T-helper 22 cell (primary cell): ENCODE data around the gene SH3PXD2B.
"Not testable (repeated sequence)": the region's sequence is repeated elsewhere in the genome, so short reads cannot be mapped to it uniquely, and the experiment has no call there.

Experiments used
- DNase-seq: peaks from one replicate; pipeline ENCODE4 v3.0.0-alpha.2; 2020; ENCODE audit warnings: low read depth

SH3PXD2B gene

DNA sequence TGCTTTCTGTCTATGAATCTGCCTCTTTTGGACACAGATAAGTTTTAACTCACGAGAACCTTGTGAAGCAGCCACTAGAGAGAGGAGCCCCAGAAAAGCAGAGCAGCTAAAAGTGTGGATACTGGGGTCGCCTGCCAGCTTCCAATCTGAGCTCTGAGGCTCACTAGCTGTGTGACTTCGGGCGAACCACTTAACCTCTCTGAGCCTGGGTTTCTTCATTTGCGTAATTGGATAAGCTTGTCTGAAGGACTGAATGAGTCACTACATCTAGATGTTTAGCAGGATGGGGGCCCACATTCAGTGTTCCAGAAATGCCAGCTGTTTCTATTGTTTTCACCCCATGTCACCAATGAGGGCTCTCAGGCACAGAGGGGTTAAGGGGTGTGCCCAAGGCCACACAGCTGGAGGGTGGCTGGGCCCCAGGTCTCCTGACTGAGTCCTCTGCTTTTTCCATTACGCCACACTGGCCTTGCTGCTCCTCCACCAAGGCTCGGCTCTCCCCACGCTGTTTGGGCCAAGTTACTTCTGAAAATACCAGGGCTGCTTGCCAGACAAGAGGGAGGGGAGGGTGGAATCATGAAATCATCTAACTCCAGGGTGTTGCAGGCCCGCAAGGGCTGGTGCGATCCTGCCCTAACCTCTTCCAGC, 36.2 kb downstream of the SH3PXD2B start:
- DNase-seq = no peak

DNA sequence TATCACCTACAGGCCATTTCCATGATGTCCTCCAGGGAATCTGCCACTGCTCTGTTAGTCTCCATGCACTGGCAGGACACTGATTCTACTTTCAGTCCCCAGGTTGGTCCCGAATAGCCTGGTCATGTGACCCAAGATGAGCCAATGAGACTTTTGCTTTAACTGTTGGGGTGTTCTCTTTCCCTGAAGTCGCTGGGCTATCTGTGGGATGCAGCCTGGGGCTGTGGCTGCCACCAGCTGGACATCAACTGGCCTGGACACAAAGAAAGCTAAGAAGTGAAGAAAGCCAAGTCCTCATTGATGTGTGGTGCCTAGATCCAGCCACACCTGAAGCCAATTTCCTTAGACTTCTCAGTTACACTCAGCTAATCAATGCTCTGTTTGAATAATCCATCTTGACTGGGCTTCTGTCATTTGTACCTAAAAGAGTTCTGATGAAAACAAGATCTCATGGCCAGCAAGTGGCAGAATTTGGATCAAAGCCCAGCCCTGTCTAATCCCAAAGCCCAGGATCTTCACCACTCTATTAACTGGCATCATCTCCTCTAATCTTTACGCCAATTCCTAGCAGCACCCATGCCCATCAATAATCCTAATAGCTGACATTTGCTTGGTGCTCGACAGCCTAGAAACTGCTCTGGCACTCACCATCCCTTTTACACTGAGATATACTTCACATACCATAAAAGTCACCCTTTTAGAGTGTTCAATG, 37.0 kb downstream of the SH3PXD2B start:
- DNase-seq = no peak

DNA sequence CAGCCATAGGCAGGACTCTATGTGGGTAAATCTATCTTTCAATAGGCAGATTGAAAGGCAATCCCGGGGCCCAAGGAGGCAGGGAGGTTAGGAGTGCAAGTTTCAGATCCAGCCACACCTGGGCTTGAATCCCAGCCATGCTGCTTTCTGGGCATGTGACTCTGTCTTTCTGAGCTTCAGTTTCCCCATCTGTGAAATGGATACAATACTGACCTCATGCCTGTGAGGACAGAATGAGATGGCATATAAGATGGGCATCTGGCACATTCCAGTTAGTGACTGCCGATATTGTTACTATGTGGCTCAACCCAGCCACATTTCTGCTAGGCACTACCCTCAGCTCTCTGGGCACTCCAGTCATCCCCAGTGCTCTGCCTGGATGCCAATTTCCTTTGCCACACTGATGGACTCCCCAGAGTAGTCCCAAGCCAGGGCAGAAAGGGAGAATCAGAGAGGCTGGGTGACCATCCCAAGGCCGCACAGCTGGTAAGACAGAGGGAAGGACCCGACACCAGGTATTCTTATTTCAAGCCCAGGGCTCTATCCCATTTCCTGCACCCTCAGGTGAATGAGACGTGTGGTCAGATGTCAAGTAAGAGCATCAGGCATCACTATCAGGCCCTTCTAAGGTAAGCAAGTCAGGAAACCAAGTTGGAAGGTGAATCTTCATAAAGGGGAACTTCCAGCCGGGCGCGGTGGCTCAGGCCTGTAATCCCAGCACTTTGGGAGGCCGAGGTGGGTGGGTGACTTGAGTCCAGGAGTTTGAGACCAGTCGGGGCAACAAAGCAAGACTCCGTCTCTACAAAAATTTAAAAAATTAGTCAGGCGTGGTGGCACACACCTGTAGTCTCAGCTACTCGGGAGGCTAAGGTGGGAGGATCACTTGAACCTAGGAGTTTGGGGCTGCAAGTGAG, 38.7 kb downstream of the SH3PXD2B start:
- no peak for DNase-seq

DNA sequence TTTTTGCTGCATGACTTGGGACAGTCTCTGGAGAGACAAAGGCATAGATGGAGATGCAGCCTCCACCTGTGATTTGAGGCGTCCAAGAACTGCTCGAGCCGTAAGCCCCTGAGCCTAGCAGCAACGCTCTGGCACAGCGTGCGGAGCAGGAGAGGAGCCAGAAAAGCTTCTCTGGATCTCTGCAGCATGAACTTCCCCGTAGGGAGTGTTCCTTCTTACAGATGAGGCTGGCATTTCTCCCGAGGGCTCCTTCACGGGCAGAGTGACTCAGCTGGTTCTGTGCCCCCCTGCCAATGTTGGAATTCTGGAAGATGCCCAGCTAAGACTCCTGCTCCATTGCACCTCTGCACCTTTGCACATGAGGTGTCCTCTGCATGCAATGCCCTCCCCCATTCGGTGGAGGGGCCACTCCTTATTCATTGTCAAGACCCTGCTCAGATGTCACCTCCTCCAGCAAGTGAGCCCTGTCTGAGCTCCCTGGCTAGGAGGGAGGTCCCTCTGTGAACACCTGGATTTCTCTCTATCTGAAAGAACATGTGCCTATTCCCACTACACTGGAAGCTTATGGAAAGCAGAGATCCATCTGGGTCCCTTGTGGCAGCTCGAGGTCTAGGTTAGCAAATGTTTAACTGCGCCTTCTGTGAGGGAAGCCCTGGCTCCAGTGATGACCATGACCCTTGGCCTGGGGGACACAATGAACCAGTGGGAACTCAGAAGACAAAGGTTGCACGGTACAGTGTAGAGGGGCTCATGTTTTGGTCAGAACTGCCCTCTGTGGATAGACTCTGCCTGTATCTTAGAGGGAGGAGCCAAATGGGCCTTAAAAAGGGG, 39.6 kb downstream of the SH3PXD2B start:
- DNase-seq = no peak

DNA sequence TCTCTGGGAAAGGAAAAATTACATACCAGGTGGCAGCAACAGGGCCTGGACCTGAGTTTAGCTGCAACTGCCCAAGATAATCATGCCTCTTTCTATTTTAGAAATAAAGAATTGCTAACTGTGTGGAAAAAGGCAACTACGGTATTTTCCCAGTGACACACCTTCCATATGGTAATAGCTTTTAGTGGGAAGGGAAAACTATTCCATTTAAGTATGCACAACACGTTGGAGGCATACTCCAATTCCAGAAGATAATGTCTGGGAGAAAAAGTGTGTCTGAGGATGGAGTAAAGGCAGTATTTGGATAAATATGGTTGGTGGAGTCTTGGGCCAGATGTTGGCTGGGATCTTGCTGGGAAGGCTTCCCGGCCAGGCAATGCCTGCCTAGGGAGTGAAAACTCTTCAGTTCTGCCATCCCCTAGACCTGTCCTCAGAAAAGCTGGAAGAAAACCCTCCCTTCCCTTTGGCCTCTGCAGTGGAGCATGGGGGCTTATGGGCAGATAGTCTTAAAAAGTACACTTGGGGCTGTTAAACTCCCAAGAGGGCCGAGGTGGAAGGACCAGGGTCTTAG, 40.6 kb downstream of the SH3PXD2B start:
- DNase-seq = no peak

DNA sequence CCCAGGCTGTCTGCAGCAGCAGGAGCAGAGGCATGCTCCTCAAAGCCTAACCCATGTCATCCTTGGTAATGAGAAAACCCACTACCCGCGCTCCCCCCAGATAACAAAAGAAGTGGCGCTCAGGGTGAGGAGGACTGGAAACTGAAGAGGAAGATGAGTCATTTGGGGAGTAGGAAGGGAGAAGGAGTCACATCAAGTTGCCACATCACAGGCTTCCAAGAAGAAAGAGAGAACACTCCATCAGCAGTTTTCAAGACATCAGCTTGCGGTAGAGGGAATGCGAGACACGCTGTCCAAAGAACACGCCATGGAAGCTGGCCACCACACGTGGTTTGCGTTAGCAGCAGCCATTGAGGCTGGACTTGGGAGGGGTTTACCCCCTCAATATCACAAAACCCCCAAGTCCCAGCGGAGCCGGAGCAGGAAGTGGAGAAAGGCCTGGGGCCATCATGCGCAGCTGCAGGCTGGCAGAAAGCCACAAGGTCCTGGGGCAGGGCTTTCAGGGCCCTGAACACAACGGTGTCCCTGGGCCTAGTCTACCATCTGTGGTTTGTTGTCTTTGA, 41.5 kb downstream of the SH3PXD2B start:
- no peak for DNase-seq

DNA sequence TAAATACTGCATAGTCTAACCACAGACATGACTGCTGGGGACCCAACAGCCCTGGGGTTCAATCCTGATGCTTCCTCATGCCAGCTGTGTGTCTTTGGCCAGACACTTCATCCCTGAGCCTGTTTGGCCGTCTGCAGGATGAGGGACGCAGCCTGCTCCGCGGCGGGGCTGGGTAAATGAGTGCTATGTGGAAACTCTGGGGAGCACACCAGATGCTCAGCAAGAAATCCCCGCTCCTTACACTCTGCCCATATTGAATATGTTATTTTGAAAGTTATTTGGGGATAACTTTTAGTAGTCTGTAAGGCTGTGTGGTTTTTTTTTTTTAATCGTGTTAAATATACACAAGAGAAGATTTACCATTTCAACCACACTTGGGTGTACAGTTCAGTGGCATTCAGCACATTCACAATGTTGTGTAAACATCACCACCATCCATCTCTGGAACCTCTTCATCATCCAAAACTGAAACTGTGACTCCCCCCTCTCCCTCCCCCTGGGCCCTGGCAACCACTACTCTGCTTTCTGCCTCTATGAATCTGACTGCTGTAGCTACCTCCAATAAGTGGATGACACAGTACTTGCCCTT, 42.7 kb downstream of the SH3PXD2B start:
- DNase-seq = no peak

DNA sequence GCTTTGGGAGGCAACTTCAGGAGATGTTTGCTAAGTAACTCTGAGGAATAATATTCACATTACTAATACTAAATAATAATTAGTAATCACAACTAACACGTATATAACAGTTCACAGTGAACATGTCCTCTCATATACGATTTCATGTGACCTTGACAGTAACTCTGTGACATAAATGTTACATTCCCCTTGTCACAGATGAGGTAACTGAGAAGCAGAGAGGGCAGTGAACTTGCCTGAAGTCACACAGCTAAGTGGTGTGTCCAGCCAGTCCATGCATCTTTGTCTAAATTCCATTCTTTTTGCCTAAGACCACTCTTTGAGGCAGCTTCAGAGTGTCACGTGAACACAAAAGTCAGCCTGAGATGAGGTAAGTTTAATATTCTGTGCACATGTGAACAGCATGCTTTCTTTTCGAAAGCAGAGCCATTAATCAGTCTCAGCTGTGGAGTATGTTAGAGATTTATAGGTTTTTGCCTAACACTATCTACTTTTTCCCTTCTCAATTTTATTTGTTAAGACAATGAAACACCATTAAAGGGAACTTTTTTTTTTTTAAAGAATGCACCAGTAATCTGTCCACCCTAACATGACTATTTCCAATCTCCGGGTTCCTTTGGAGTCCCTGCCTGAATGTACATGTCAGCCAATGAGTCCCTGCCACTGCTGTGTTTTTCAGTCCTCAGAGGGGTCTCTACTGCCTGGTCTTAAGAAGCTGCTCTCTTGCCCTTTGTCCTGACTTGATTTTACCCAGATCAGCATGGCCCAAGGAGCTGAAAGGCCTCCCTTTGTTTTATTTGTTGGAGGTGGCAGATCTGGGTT, 43.5 kb downstream of the SH3PXD2B start:
- DNase-seq = no peak

DNA sequence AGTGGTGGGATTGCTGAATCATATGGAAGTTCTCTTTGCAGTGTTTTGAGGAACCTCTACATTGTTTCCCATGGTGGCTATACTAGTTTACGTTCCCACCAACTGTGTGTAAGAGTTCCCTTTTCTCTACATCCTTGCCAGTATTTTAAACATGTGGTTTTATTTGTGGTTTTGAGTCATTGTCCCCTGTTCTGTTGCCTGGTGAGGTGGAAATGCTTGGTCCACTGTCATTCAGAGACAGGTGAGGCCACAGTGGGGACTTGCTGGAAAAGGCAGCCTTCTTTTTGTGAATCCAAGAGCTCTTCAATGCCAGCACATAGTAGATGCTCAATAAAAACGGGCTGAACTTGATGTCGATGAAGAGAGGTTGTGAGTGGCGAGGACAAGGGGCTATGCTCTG, 44.2 kb downstream of the SH3PXD2B start:
- no peak for DNase-seq

DNA sequence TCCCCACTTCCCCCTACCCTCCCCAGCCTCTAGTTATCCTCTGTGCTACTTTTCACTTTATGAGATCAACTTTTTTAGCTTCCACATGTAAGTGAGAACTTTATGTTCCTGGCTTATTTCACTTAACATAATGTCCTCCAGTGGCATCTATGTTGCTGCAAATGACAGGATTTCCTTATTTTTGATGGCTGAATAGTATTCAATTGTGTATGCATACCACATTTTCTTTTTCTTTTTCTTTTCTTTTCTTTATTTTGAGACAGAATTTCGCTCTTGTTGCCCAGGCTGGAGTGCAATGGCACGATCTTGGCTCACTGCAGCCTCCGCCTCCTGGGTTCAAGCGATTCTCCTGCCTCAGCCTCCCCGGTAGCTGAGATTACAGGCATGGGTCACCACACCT, 44.8 kb downstream of the SH3PXD2B start:
- not testable (repeated sequence) for DNase-seq

DNA sequence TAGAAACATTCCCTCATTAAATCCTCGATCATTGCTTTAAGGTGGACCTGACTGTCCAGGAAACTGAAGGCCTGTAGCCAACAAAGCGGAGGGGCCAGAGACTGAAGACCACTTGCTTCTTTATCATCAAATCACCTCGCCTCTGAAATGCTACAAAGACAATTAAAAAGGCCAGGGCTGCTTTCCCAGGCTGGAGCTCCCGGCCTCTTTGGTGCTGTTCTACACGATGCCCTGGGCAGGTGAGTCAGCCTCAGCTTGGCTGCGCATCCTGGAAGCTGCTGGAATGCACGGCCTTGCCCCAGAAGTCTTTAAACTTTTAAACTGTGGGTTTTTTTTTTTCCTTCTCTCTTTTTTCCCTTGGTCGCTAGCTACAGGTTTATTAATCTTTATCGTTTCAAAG, 46.5 kb downstream of the SH3PXD2B start:
- no peak for DNase-seq

DNA sequence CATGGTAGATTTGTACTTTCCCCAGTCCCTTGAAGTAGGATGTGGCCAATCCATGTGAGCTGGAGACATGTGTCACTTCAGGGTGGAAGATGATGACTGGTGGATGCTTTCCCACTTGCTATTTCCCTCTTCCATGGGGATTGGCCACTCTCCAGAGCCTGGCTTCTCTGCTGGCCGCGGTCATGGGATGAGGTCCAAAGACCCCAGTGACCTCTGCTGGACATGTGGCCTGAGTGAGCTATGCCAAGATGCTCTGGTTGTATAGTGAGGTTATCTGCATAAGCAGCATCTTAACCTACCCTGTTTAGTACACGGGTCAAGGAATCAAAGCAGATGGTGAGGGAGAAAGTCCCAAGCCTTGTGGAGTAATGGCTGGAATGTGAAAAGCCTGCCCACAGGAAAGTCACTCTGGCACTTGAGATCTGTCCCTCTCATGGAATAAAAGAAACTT, 47.1 kb downstream of the SH3PXD2B start:
- no peak for DNase-seq

DNA sequence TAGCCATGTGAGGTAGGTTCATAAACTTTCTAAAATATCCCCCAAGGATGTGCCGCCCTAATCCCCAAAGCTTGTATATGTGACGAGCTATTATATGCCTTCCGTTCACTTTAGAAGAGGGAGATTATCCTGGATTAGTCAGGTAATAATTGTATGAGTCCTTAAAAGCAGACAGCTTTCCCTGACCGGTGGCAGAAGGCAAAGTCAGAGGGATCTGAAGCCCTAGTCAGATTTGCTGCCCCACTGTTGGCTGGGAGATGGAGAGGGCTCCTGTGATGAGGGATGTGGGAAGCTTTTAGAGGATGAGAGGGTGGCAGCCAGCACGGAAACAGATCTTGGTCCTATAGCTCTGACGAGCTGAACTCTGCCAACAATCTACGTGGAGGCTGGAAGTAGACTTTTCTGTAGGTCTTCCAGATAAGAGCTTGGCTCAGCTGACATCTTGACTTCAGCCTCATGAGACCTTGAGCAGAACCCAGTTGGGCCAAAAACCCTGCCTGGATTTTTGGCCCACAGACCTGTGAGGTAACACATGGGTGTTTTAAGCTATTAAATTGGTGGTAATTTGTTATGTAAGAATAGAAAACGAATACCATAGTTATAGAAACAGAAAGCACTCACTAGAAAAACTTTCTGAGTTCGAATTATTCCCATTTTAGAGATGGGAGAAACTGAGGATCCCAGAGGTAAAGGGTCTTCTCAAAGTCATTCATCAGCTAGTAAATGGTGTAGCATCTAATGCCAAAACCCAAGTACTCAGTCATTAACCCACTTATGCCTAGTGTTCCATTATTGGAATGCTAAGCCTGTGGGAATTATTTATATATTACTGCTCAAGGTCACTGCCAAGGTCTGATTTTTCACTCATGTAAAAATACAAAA, 48.9 kb downstream of the SH3PXD2B start:
- DNase-seq = no peak

DNA sequence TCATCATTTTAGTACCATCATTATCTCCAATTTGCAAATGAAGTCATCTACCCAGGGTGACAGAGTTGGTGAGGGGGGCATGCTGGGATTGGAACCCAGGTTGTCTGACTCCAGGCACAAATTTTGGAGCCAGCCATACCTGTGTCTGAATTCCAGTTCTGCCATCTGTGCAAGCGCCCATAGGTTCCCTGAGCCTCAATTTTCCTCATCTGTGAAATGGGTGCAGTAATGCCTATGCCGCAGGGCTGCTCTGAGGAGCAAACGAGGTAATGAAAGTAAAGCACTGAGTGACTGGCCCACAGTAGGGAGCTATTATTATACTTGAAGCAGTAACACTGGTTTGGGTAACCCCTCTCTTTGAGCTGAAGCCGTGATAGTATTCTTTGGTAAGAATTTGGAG, 49.6 kb downstream of the SH3PXD2B start:
- DNase-seq = no peak

DNA sequence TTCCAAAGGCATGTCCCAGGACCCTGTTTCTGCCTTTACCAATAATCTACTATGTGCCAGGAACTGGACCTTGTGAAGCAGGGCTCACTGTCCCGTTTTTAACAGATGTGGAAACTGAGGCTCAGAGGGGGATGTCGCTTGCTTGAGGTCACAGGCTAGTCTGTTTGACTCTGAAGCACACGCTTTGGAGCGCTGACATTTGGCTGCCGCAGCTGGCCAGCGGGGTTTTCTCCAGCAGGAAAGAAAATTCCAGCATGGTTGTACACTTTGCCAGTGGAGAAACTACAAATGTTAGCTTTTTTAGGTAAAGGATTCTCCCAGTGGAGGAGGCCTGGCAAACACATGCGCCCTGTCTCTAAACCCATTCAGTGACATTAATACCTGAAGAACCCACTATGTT, 50.5 kb downstream of the SH3PXD2B start:
- DNase-seq = no peak

DNA sequence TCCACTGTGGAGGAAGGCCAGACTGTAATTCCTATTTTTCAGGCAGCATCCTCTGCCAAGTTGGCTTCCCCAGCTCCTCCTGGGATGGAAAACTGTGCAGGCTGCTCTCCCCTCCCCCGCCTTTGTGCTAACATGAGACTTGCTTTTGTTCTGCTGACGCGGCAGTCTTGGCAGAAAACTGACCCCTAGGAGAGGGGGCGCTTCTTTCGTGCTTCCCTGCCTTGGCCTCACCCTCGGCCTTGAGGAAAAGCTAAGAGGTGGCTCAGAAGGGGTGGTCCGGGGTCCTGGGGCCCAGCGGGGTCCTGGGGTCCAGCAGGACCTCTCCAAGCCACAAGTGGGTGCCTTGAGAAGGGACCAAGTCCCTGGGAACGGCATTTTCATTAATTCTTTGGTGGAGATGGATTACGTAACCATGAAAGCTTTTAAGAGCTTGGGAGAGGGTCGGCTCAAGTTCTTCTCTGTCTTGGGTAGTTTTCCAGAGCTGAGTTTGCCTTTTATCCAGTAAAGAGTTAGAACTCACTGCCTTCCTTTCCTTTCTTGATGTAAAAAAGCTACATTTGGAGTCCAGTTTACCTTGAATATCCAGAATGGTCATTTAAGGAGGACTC, 51.0 kb downstream of the SH3PXD2B start:
- DNase-seq = no peak

DNA sequence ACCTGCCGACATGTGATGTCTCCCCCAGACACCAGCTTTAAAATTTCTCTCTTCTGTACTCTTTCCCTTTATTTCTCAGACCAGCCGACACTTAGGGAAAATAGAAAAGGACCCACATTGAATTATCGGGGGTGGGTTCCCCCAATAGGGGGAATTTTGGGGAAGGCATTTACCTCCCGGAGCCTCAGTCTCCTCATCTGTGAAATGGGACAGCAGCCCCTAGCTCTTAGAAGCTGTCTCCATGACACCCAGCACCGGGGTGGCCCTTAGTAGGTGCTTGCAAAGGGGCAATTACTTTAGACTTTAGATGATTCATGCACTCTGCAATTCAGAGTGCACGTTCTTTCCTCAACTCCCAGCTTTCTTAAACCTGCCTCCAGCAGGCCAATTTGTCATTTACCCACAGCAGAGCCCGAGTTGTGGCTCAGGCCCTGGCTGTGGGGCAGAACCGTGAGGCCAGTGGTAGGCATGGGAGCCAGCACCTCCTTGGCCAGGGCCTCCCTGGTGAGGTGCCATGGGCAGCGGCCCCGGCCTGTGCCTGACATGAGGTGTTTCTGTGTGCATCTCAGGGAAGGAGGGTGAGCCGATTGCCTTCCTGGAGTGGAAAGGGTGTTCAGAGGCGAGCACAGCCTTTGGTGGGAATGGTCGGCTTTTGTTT, 51.7 kb downstream of the SH3PXD2B start:
- DNase-seq = no peak

DNA sequence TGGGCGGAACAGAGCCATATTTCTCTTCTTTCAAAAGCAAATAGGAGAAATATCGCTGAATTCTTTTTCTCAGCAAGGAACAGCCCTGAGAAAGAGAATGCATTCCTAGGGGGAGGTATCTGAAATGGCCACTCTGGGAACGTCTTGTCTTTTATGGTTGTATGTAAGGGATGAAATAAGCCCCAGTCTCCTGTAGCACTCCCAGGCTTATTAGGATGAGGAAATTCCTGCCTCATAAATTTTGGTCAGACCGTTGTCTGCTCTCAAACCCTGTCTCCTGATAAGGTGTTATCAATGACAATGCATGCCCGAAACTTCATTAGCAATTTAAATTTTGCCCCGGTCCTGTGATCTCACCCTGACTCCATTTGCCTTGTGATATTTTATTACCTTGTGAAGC, 52.3 kb downstream of the SH3PXD2B start:
- DNase-seq = not testable (repeated sequence)
